GM23248 (cell line): ENCODE results near the gene SLC45A3. TPM values are rescaled to one million over a fixed set of nuclear protein-coding genes. Genes with fewer than 3 reads are reported as not detected.
"Not testable (repeated sequence)": the region's sequence is repeated elsewhere in the genome, so short reads cannot be mapped to it uniquely, and the experiment has no call there.

Source experiments
- DNase-seq: peaks from one replicate; pipeline ENCODE4 v3.0.0-alpha.2; 2015
- H2AFZ ChIP-seq: fragments of 200-600 bp; sonication (generic); 2 replicates; pipeline ENCODE4 v1.6.1; 2016; ENCODE audit warnings: antibody characterized with exemption
- H3F3A ChIP-seq: fragments of 200-600 bp; sonication (generic); 2 replicates; pipeline ENCODE4 v1.6.1; 2016; ENCODE audit warnings: mild to moderate bottlenecking, antibody characterized with exemption, mixed run types; ENCODE audit not compliant: insufficient read depth
- H3K27ac ChIP-seq: fragments of 200-600 bp; sonication (generic); 2 replicates; pipeline ENCODE4 v1.5.1; 2016; ENCODE audit warnings: mild to moderate bottlenecking
- H3K27me3 ChIP-seq: fragments of 200-600 bp; sonication (generic); replicated peaks from 2 replicates; pipeline ENCODE4 v1.6.1; 2016; ENCODE audit warnings: mild to moderate bottlenecking; ENCODE audit not compliant: insufficient read depth
- H3K36me3 ChIP-seq: fragments of 200-600 bp; sonication (generic); 2 replicates; pipeline ENCODE4 v1.6.1; 2016; ENCODE audit warnings: low read depth, mild to moderate bottlenecking
- H3K4me1 ChIP-seq: fragments of 200-600 bp; sonication (generic); 2 replicates; pipeline ENCODE4 v1.6.1; 2016; ENCODE audit warnings: mild to moderate bottlenecking; ENCODE audit not compliant: insufficient read depth
- H3K4me2 ChIP-seq: fragments of 200-600 bp; sonication (generic); one replicate; pipeline ENCODE4 v1.6.1; 2016; ENCODE audit warnings: mild to moderate bottlenecking; ENCODE audit not compliant: unreplicated experiment
- H3K4me3 ChIP-seq: fragments of 200-600 bp; sonication (generic); 2 replicates; pipeline ENCODE4 v1.5.1; 2016; ENCODE audit warnings: mild to moderate bottlenecking
- H3K79me2 ChIP-seq: fragments of 200-600 bp; sonication (generic); 2 replicates; pipeline ENCODE4 v1.6.1; 2016; ENCODE audit warnings: mild to moderate bottlenecking; ENCODE audit not compliant: insufficient read depth
- H3K9ac ChIP-seq: fragments of 200-600 bp; sonication (generic); 2 replicates; pipeline ENCODE4 v1.6.1; 2016; ENCODE audit warnings: mild to moderate bottlenecking
- H3K9me2 ChIP-seq: fragments of 200-600 bp; sonication (generic); 2 replicates; pipeline ENCODE4 v1.6.1; 2016; ENCODE audit warnings: mixed run types, mild to moderate bottlenecking, moderate library complexity; ENCODE audit not compliant: insufficient read depth
- H3K9me3 ChIP-seq: fragments of 200-600 bp; sonication (generic); one replicate; pipeline ENCODE4 v1.6.1; 2017; ENCODE audit warnings: low read depth
- H4K20me1 ChIP-seq: fragments of 200-600 bp; sonication (generic); 2 replicates; pipeline ENCODE4 v1.6.0; 2016; ENCODE audit not compliant: insufficient read depth
- EZH2 ChIP-seq: fragments of 200-600 bp; sonication (generic); IDR thresholded peaks from 2 replicates; pipeline ENCODE4 v1.6.1; 2018; ENCODE audit warnings: antibody characterized with exemption, mild to moderate bottlenecking; ENCODE audit not compliant: insufficient read depth, poor library complexity, severe bottlenecking
- EZH2phosphoT487 ChIP-seq: fragments of 200-600 bp; sonication (generic); IDR thresholded peaks from 2 replicates; pipeline ENCODE4 v1.6.1; 2018; ENCODE audit warnings: antibody characterized with exemption, moderate library complexity, mild to moderate bottlenecking, low read depth; ENCODE audit not compliant: insufficient read depth
- WGBS, 2 experiments: methylation state at CpG; one replicate each; pipeline ENCODE4 v1.1.6; 2015 to 2017; ENCODE audit warnings: low lambda C conversion rate in 2 of 2, low coverage in 1 of 2; ENCODE audit errors: missing lambda C conversion rate in 2 of 2; 5-methylcytosine and 5-hydroxymethylcytosine counted together
- in situ Hi-C: fragments of 300-500 bp; cut with MboI; formaldehyde crosslinking; loops from 2 replicates; pipeline ENCODE4 v1.15.0; 2020
- polyA plus RNA-seq: library from polyadenylated mRNA; unstranded; fragments of >200 nt; fragmentation: Nextera tagmentation; extraction: Ambion mirVana; gene quantifications from 2 replicates; pipeline ENCODE4 v1.2.1, GENCODE V29; 2016
- total RNA-seq: library from RNA; depleted of rRNA; stranded (reverse); fragments of >200 nt; shearing (Covaris generic); gene quantifications from 2 replicates; pipeline ENCODE4 v1.2.3, GENCODE V29; 2014; rRNA removed

The SLC45A3 gene, protein sequence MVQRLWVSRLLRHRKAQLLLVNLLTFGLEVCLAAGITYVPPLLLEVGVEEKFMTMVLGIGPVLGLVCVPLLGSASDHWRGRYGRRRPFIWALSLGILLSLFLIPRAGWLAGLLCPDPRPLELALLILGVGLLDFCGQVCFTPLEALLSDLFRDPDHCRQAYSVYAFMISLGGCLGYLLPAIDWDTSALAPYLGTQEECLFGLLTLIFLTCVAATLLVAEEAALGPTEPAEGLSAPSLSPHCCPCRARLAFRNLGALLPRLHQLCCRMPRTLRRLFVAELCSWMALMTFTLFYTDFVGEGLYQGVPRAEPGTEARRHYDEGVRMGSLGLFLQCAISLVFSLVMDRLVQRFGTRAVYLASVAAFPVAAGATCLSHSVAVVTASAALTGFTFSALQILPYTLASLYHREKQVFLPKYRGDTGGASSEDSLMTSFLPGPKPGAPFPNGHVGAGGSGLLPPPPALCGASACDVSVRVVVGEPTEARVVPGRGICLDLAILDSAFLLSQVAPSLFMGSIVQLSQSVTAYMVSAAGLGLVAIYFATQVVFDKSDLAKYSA
- total RNA-seq (1.2 and 1.8 TPM in 2 replicates), polyA plus RNA-seq (0.18 and 0.38 TPM in 2 replicates)

DNA sequence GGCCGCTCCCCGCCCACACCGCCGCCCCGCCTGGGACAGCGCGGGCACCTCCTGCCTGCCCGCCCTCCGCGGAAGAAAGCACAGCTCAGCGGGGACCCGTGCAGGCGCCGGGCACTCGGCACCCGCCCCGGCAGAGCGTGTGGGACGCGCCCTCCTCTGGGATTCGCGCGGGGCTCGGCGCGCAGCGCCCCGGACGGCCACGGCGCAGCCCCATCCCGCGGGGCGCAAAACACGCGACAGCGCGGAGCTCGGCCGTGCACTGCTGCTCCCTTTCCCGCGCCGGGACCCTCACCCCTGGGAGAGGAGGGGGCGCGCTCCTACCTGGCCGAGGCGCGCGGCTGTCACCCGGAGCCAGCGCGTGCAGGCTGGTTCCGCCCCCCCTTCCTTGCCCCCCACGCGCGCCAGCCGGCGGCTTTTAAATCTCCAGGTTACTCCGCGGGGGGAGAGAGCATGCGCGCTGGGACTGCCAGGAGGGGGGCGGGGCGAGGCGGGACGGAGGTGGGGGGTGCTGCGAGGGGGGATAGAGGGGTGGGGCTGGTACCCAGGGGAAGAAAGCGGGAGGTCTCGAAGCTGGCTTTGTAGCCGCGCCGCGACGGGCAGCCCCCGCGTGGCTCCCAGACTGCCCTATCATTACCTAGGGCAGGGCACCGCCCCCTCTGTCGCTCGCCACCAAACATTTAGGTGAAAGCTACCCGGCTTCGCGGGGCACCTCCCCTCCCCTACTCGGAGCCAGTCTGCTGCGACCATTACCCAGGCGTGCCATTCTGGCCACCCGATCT lies at the start of gene SLC45A3:
Gene SLC45A3, minus strand, starts transcription at position 437 of the 779 bp plus-strand sequence. CDS start 15,853 bp downstream, outside the sequence.
- Histone ChIP-seq H3K27me3 (no peaks in the 10 kb centered on the region), H3K36me3 (no peaks in the 10 kb centered on the region), H3K79me2 (no peaks in the 10 kb centered on the region), H2AFZ (peak within 1 kb of the TSS; percentile 81), H3K4me2 (peak within 1 kb of the TSS; percentile 88), H3F3A (no peaks in the 10 kb centered on the region), H3K4me3 (peak within 1 kb of the TSS; percentile 74), H3K9me3 (no peaks in the 10 kb centered on the region), H3K9me2 (no peaks in the 10 kb centered on the region), H3K4me1 (0 out of 2 replicates have a peak, but pooled peaks cover 7% of the 10 kb centered on the region), H4K20me1 (no peaks in the 10 kb centered on the region), H3K9ac (peak within 1 kb of the TSS; percentile 59), H3K27ac (no peak within 1 kb of the TSS; the same call in 1 of the 2 replicates)
- 1 to 2% methylated on average over 29 to 71 of the region's 86 CpGs for WGBS, 2 experiments
- TF ChIP-seq EZH2 (no peak), EZH2phosphoT487 (no peak)
- DNase-seq = peak; percentile 67
- in situ Hi-C loops = no loop called here

DNA sequence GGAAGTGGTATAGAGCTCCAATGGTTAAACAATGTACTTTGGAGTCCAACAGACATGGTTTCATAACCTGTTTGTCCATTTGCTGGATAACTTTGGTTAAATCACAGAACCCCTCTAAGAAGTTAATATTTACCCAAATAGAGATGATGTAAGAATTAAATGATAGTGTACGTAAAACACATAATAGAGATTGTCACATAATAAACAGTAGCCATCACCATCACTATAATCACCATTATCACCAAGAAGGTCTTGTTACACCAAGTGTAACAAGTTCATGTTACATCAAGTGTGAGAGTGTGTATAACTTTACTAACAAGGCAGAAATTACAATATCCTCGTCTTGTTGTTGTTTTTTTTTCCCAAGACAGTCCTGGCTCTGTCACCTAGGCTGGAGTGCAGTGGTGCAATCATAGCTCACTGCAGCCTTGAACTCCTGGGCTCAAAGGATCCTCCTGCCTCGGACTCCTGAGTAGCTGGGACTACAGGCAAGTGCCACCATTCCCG lies 46.4 kb upstream of the SLC45A3 start:
- Histone ChIP-seq H3K36me3 (peaks cover 49% of the 10 kb centered on the region), H3K27me3 (no peaks in the 10 kb centered on the region), H3K4me3 (no peak overlapping the region), H3K9me3 (no peaks in the 10 kb centered on the region), H3K9me2 (no peaks in the 10 kb centered on the region), H4K20me1 (peaks cover 3% of the 10 kb centered on the region; the same call in 1 of the 2 replicates), H3F3A (no peaks in the 10 kb centered on the region), H3K4me1 (no peaks in the 10 kb centered on the region), H2AFZ (no peak overlapping the region), H3K79me2 (peaks cover 99% of the 10 kb centered on the region), H3K9ac (no peak overlapping the region), H3K4me2 (no peak overlapping the region), H3K27ac (no peak overlapping the region)
- WGBS, 2 experiments = 69 to 72% methylated on average over 4 of the region's 4 CpGs
- in situ Hi-C loops = no loop called here
- TF ChIP-seq EZH2phosphoT487 (no peak), EZH2 (no peak)
- DNase-seq = no peak

GRCh38 chr1:205725514-205725913 lies 45.2 kb upstream of the SLC45A3 start:
- Histone ChIP-seq H3K4me2 (no peak overlapping the region), H3K9ac (no peak overlapping the region), H3F3A (0 out of 2 replicates have a peak, but pooled peaks cover under 1% of the 10 kb centered on the region), H3K36me3 (peaks cover 56% of the 10 kb centered on the region), H3K9me3 (no peaks in the 10 kb centered on the region), H3K27me3 (no peaks in the 10 kb centered on the region), H2AFZ (no peak overlapping the region), H3K27ac (no peak overlapping the region), H3K79me2 (peaks cover 97% of the 10 kb centered on the region), H3K4me1 (no peaks in the 10 kb centered on the region), H3K4me3 (no peak overlapping the region), H3K9me2 (no peaks in the 10 kb centered on the region), H4K20me1 (peaks cover 3% of the 10 kb centered on the region; the same call in 1 of the 2 replicates)
- no peak for DNase-seq
- TF ChIP-seq EZH2 (no peak), EZH2phosphoT487 (no peak)
- WGBS, 2 experiments = 56 to 58% methylated on average over 1 of the region's 1 CpG
- in situ Hi-C loops = no loop called here

DNA sequence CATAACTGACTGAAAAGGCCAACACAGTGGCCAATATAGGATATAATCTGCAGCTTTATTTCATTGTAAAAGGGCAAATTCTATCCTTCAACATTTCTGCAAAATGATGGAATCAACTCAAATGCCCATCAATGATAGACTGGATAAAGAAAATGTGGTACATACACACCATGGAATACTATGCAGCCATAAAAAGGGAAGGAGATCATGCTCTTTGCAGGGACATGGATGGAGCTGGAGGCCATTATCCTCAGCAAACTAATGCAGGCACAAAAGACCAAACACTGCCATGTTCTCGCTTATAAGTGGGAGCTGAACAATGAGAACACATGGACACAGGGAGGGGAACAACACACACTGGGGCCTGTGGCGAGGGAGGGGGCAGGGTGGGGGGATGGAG lies 40.4 kb upstream of the SLC45A3 start:
- in situ Hi-C loops = not testable (repeated sequence)

More for the DNA sequence above, 40.4 kb upstream of the SLC45A3 start:
- not testable (repeated sequence) for H4K20me1 ChIP-seq, H3K4me1 ChIP-seq, H2AFZ ChIP-seq, H3K4me3 ChIP-seq, H3K27me3 ChIP-seq, H3K4me2 ChIP-seq, H3K27ac ChIP-seq, H3K9me2 ChIP-seq, H3K9ac ChIP-seq, DNase-seq, H3K9me3 ChIP-seq
- WGBS, 2 experiments = 100% methylated on average over 1 to 2 of the region's 2 CpGs
- Histone ChIP-seq H3F3A (peaks cover 25% of the 10 kb centered on the region; the same call in 1 of the 2 replicates), H3K36me3 (peaks cover 81% of the 10 kb centered on the region), H3K79me2 (peaks cover 57% of the 10 kb centered on the region)
